IPS-18c (cell line): ENCODE results near the gene DNTTIP2.
"Not testable (repeated sequence)": the region's sequence is repeated elsewhere in the genome, so short reads cannot be mapped to it uniquely, and the experiment has no call there.

Experiments used
- H3K4me3 ChIP-seq: 2 replicates; pipeline ENCODE4 v1.7.0; 2013; ENCODE audit warnings: low read depth, mild to moderate bottlenecking, low read length, moderate library complexity; ENCODE audit not compliant: insufficient read depth
- H3K9me3 ChIP-seq: one replicate; pipeline ENCODE4 v1.6.1; 2013; ENCODE audit warnings: mild to moderate bottlenecking, low read length, moderate library complexity; ENCODE audit not compliant: control insufficient read depth, insufficient read depth

DNTTIP2 gene

DNA sequence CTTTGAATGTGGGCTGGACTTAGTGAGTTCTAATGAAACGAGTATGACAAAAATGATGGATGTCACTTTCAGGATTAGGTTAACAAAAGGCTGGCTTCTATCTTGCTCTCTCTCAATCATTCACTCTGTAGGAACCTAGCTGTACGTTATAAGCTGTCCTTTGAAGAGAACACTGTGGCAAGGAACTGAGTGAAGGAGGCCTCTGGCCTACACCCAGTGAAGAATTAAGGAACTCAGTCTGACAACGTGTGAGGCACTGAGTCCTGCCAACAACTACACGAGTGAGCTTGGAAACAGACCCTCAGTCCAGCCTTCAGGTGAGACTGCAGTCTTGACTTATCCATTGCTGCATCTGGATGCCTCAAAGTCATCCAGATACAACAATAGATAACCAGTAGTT lies 3.3 kb upstream of the DNTTIP2 start:
- H3K9me3 ChIP-seq, result no peaks in the 10 kb centered on the region
- no peak overlapping the region for H3K4me3 ChIP-seq

GRCh38 chr1:93880731-93881130 lies 1.7 kb upstream of the DNTTIP2 start:
- H3K9me3 ChIP-seq, result no peaks in the 10 kb centered on the region
- no peak overlapping the region for H3K4me3 ChIP-seq

GRCh38 chr1:93878501-93878888 lies 511 bp downstream of the DNTTIP2 start:
- H3K9me3 ChIP-seq, result no peaks in the 10 kb centered on the region
- H3K4me3 ChIP-seq, result peak overlapping the region; percentile 99

DNA sequence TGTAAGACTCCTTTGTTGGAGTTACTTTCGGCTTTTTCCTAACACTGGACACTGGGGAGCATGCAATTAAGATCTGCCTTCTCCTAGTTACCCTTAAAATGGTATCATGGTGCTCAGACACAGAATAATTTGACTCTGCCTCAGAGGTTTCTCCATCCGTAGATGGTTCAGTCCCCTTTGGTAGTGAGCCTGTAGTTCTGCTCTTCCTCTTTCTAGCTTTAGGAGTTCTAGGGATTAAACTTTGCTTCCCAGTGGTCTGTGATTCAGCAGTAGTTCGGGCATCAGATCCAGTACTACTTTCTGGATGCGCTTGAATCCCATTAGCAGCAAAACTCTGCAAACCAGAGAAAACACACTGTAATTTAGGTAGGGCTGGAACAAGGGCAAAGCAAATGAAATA lies 1.5 kb downstream of the DNTTIP2 start:
- H3K9me3 ChIP-seq, result no peaks in the 10 kb centered on the region
- no peak overlapping the region for H3K4me3 ChIP-seq

GRCh38 chr1:93876244-93876643 lies 2.8 kb downstream of the DNTTIP2 start:
- H3K4me3 ChIP-seq, result no peak overlapping the region
- no peaks in the 10 kb centered on the region for H3K9me3 ChIP-seq

DNA sequence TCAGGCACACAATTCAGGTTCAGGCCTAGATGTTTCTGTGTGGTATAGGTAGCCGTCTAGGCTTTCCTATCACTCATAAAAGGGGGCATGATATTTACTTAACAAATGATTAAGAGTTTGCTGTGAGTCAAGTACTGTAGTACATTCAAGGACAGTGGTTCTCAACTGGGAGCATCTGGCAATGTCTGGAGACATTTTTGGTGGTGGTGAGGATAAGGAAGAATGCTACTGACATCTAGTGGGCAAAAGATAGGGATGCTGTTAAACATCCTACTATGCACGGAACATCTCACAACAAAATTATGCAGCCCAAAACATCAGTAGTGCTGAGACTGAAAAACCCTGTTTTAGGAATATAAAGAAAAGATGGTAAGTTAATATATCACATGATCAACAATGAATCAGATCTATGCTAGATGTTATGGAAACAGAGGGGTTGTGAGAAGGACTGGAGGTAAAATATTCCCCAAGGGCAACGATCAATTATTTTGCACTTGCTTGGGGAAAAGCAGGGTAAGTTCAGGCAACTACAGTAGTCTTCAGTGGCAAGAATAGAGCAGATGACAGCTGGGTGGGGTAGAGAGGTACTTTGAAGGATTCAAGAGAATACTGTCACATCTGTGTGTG lies 4.9 kb downstream of the DNTTIP2 start:
- Histone ChIP-seq H3K9me3 (no peaks in the 10 kb centered on the region), H3K4me3 (no peak overlapping the region)

DNA sequence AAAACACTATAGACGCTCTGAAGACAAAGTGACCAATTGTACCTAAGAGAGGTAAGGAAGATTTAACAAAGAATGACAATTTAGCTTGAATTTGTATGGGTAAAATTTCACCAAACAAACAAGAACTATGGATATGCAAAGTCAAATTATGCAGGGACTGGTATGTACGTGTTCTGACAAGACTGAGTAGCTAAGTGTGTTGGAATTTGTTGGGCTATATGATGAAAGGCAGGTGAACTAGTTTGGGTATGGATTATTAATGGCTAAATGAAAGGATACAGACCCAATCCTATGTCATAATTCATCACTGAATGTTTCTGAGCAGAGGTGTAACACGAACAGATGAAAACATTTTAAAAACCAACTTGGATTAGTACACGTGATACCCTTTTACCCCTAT lies 7.6 kb downstream of the DNTTIP2 start:
- H3K9me3 ChIP-seq, result no peaks in the 10 kb centered on the region
- no peak overlapping the region for H3K4me3 ChIP-seq

DNA sequence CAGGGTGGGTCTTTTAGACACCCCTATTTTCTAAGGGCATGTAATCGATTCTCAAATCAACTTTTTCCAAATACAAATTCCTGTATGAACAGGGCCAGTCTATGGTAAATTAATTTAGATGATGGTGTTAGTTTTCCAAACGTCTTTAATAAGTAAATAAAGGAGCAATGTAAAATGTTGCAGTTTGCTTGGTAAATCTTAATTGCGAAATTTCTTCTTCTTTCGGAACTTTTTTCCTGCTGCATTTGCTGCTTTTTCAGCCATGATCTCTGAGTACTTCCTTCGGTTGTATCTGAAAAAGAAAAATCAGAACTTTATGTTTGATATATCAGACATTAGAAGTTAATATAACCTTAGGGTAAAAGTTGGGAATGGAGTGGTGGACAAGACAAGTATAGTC lies 9.4 kb downstream of the DNTTIP2 start:
- Histone ChIP-seq H3K4me3 (no peak overlapping the region), H3K9me3 (no peaks in the 10 kb centered on the region)

DNA sequence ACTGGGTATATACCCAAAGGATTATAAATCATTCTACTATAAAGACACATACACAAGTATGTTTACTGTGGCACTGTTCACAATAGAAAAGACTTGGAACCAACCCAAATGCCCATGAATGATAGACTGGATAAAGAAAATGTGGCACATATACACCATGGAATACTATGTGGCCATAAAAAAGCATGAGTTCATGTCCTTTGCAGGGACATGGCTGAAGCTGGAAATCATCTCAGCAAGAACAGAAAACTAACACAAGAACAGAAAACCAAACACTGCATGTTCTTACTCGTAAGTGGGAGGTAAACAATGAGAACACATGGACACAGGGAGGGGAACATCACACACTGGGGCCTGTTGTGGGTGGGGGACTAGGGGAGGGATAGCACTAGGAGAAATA lies 10.5 kb downstream of the DNTTIP2 start:
- not testable (repeated sequence) for H3K4me3 ChIP-seq, H3K9me3 ChIP-seq

DNA sequence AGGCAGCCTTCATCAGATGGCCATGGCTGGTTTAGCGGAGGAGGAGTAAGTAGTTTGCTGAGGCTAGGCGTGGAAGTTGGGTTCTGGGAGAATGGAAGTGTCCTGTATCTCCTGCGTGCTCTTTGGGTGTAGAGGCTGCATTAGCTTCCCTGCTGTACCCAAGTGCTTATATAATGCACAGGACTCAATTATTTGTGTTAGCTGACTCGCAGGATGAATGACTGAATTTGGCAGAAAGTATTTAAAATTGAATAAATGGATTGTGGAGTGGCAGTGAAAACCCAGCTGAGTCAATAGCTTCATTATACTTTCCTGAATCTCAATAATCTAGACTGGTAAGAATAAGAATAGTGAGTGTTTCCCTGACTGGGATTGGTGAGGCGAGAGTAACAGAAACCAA lies 13.8 kb downstream of the DNTTIP2 start:
- no peak overlapping the region for H3K4me3 ChIP-seq
- H3K9me3 ChIP-seq, result peaks cover 2% of the 10 kb centered on the region

GRCh38 chr1:93864175-93864574 lies 14.8 kb downstream of the DNTTIP2 start:
- Histone ChIP-seq H3K4me3 (no peak overlapping the region), H3K9me3 (peaks cover 2% of the 10 kb centered on the region)

DNA sequence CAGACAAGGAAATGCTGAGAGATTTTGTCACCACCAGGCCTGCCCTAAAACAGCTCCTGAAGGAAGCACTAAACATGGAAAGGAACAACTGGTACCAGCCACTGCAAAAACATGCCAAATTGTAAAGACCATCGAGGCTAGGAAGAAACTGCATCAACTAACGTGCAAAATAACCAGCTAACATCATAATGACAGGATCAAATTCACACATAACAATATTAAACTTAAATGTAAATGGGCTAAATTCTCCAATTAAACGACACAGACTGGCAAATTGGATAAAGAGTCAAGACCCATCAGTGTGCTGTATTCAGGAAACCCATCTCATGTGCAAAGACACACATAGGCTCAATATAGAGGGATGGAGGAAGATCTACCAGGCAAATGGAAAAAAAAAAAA lies 21.4 kb downstream of the DNTTIP2 start:
- H3K4me3 ChIP-seq, result not testable (repeated sequence)
- H3K9me3 ChIP-seq, result peaks cover 12% of the 10 kb centered on the region

GRCh38 chr1:93855983-93856382 lies 23.0 kb downstream of the DNTTIP2 start:
- not testable (repeated sequence) for H3K4me3 ChIP-seq
- H3K9me3 ChIP-seq, result peaks cover 12% of the 10 kb centered on the region

DNA sequence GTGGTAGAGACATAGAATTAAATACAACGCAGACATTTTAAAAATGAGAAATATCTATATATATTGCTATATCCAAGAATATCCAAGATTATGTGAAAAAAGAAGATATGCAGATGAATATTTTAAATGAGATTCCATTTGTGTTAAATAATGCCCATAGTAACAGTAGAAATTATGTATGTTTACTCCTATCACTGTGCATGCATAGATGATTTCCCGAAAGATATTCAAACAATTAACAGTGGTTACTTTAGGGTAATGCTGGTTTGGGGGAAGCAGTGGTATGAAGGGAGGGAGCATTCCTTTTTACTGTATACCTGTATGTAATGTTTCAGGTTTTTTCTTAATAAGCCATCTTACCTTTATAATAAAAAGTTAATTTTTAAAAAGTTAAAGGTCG lies 25.1 kb downstream of the DNTTIP2 start:
- Histone ChIP-seq H3K9me3 (peaks cover 10% of the 10 kb centered on the region), H3K4me3 (no peak overlapping the region)

GRCh38 chr1:93851878-93852277 lies 27.1 kb downstream of the DNTTIP2 start:
- Histone ChIP-seq H3K9me3 (peaks cover 10% of the 10 kb centered on the region), H3K4me3 (no peak overlapping the region)

GRCh38 chr1:93851327-93851712 lies 27.7 kb downstream of the DNTTIP2 start:
- no peak overlapping the region for H3K4me3 ChIP-seq
- peaks cover 11% of the 10 kb centered on the region for H3K9me3 ChIP-seq

DNA sequence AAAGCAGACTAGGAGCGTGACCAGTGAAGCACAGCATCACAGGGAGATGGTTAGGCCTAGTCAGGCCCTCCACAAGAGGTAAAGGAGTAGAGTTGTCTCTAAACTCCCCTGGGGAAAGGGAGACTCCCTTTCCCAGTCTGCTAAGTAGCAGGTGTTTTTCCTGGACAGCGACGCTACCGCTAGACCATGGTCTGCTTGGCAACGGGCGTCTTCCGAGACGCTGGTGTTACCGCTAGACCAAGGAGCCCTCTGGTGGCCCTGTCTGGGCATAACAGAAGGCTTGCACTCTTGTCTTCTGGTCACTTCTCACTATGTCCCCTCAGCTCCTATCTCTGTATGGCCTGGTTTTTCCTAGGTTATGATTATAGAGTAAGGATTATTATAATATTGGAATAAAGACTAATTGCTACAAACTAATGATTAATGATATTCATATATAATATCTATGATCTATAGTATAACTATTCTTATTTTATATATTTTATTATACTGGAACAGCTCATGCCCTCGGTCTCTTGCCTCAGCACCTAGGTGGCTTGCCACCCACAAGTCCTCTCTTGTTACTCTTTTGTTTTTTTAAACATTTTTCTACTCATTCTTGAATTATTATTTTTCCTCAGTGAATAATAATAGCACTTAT lies 28.2 kb downstream of the DNTTIP2 start:
- not testable (repeated sequence) for H3K9me3 ChIP-seq, H3K4me3 ChIP-seq

DNA sequence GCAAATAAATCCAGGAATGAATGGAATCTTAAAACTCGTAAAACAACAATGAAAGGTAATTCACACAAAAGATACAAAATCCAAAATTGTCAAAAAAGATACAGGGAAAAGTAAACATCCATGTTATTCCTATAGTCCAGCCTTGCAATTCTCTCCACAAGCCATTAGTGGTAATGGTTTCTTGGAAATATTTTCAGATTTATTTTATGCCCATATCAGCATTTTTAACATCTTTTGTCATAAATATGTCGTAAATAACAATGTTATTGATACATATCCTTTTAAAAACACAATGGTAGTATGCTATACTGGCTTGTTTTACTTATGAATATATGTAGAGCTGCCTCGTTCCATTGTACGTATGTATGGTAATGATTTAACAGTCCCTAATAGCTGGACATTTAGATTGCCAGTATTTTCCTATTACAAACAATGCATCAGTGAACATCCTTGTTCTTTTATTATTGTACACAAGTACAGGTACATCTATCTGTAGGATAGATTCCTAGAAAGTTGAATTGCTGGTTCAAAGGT lies 30.6 kb downstream of the DNTTIP2 start:
- H3K9me3 ChIP-seq, result peaks cover 2% of the 10 kb centered on the region
- H3K4me3 ChIP-seq, result peak overlapping the region; percentile 94

- peak overlapping the region; percentile 94 for H3K4me3 ChIP-seq
- H3K9me3 ChIP-seq, result peaks cover 2% of the 10 kb centered on the region
These were observed 31.2 kb downstream of the DNTTIP2 start for GRCh38 chr1:93847811-93848288.
